HEK293 (cell line): ENCODE data around the gene ZC3H10.

ENCODE experiments used
- GLIS2 ChIP-seq: fragments of 450-650 bp; formaldehyde crosslinking; IDR thresholded peaks from 2 replicates; pipeline ENCODE4 v1.5.1; 2016; ENCODE audit warnings: missing biosample characterization, missing genetic modification characterization
- MYNN ChIP-seq: fragments of 450-650 bp; formaldehyde crosslinking; IDR thresholded peaks from 2 replicates; pipeline ENCODE4 v1.5.1; 2016; ENCODE audit warnings: missing biosample characterization, missing genetic modification characterization, borderline replicate concordance
- MZF1 ChIP-seq: fragments of 450-650 bp; formaldehyde crosslinking; IDR thresholded peaks from 2 replicates; pipeline ENCODE4 v1.5.1; 2017; ENCODE audit warnings: missing biosample characterization, missing genetic modification characterization, borderline replicate concordance
- SP7 ChIP-seq: fragments of 450-650 bp; formaldehyde crosslinking; IDR thresholded peaks from 2 replicates; pipeline ENCODE4 v1.5.1; 2016; ENCODE audit warnings: missing biosample characterization, missing genetic modification characterization
- TCF7L2 ChIP-seq: IDR thresholded peaks from 2 replicates; pipeline ENCODE4 v1.6.1; 2011; ENCODE audit warnings: low read depth, mild to moderate bottlenecking, inconsistent platforms, low read length, moderate library complexity, borderline replicate concordance
- ZBTB20 ChIP-seq: fragments of 450-650 bp; formaldehyde crosslinking; IDR thresholded peaks from 2 replicates; pipeline ENCODE4 v1.5.1; 2016; ENCODE audit warnings: missing biosample characterization, missing genetic modification characterization
- ZEB2 ChIP-seq: fragments of 450-650 bp; formaldehyde crosslinking; IDR thresholded peaks from 2 replicates; pipeline ENCODE4 v1.5.1; 2016; ENCODE audit warnings: missing biosample characterization, missing genetic modification characterization
- ZNF10 ChIP-seq: fragments of 450-650 bp; formaldehyde crosslinking; IDR thresholded peaks from 2 replicates; pipeline ENCODE4 v1.5.1; 2017; ENCODE audit warnings: missing biosample characterization, missing genetic modification characterization
- ZNF133 ChIP-seq: fragments of 450-650 bp; formaldehyde crosslinking; IDR thresholded peaks from 2 replicates; pipeline ENCODE4 v1.5.1; 2016; ENCODE audit warnings: missing biosample characterization, missing genetic modification characterization
- ZNF138 ChIP-seq: fragments of 450-650 bp; formaldehyde crosslinking; IDR thresholded peaks from 2 replicates; pipeline ENCODE4 v1.5.1; 2016; ENCODE audit warnings: missing biosample characterization, missing genetic modification characterization, borderline replicate concordance
- ZNF16 ChIP-seq: fragments of 450-650 bp; formaldehyde crosslinking; IDR thresholded peaks from 2 replicates; pipeline ENCODE4 v1.5.1; 2016; ENCODE audit warnings: low read depth, missing biosample characterization, missing genetic modification characterization
- ZNF214 ChIP-seq: fragments of 450-650 bp; formaldehyde crosslinking; IDR thresholded peaks from 2 replicates; pipeline ENCODE4 v1.5.1; 2017; ENCODE audit warnings: missing biosample characterization, mild to moderate bottlenecking, missing genetic modification characterization, borderline replicate concordance
- ZNF239 ChIP-seq: fragments of 450-650 bp; formaldehyde crosslinking; IDR thresholded peaks from 2 replicates; pipeline ENCODE4 v1.5.1; 2016; ENCODE audit warnings: missing biosample characterization, missing genetic modification characterization
- ZNF341 ChIP-seq: fragments of 450-650 bp; formaldehyde crosslinking; IDR thresholded peaks from 2 replicates; pipeline ENCODE4; 2016; ENCODE audit warnings: low read depth, missing biosample characterization, missing genetic modification characterization
- ZNF366 ChIP-seq: fragments of 450-650 bp; formaldehyde crosslinking; conservative IDR thresholded peaks from 2 replicates; pipeline ENCODE4 v1.5.1; 2016; ENCODE audit warnings: missing biosample characterization, missing genetic modification characterization
- ZNF37A ChIP-seq: fragments of 450-650 bp; IDR thresholded peaks from 2 replicates; pipeline ENCODE4 v1.5.1; 2018; ENCODE audit warnings: missing biosample characterization, missing genetic modification characterization
- ZNF416 ChIP-seq: fragments of 450-650 bp; formaldehyde crosslinking; IDR thresholded peaks from 2 replicates; pipeline ENCODE4 v1.5.1; 2016; ENCODE audit warnings: missing biosample characterization, missing genetic modification characterization
- ZNF423 ChIP-seq: fragments of 450-650 bp; formaldehyde crosslinking; IDR thresholded peaks from 2 replicates; pipeline ENCODE4 v1.5.1; 2016; ENCODE audit warnings: missing biosample characterization, missing genetic modification characterization
- ZNF621 ChIP-seq: fragments of 450-650 bp; formaldehyde crosslinking; IDR thresholded peaks from 2 replicates; pipeline ENCODE4 v1.5.1; 2017; ENCODE audit warnings: missing biosample characterization, missing genetic modification characterization
- ZNF747 ChIP-seq: fragments of 450-650 bp; formaldehyde crosslinking; IDR thresholded peaks from 2 replicates; pipeline ENCODE4 v1.5.1; 2016; ENCODE audit warnings: missing biosample characterization, missing genetic modification characterization
- ZSCAN16 ChIP-seq: fragments of 450-650 bp; formaldehyde crosslinking; IDR thresholded peaks from 2 replicates; pipeline ENCODE4 v1.5.1; 2016; ENCODE audit warnings: missing biosample characterization, missing genetic modification characterization
- ZSCAN30 ChIP-seq: fragments of 450-650 bp; IDR thresholded peaks from 2 replicates; pipeline ENCODE4 v1.5.1; 2018; ENCODE audit warnings: missing biosample characterization, mild to moderate bottlenecking, missing genetic modification characterization, moderate library complexity
- TF ChIP-seq, protein P1 (sequence below): fragments of 450-650 bp; formaldehyde crosslinking; IDR thresholded peaks from 2 replicates; pipeline ENCODE4 v1.5.1; 2016; ENCODE audit warnings: missing biosample characterization, missing genetic modification characterization
- TF ChIP-seq, protein P2 (sequence below): fragments of 450-650 bp; formaldehyde crosslinking; IDR thresholded peaks from 2 replicates; pipeline ENCODE4 v1.5.1; 2016; ENCODE audit warnings: missing biosample characterization, missing genetic modification characterization
- TF ChIP-seq, protein P3 (sequence below): fragments of 450-650 bp; formaldehyde crosslinking; IDR thresholded peaks from 2 replicates; pipeline ENCODE4 v1.5.1; 2016; ENCODE audit warnings: missing biosample characterization, missing genetic modification characterization
- TF ChIP-seq, protein P4 (sequence below): fragments of 450-650 bp; formaldehyde crosslinking; IDR thresholded peaks from 2 replicates; pipeline ENCODE4 v1.5.1; 2016; ENCODE audit warnings: missing biosample characterization, missing genetic modification characterization
- TF ChIP-seq, protein P5 (sequence below): fragments of 450-650 bp; formaldehyde crosslinking; IDR thresholded peaks from 2 replicates; pipeline ENCODE4 v1.5.0; 2017; ENCODE audit warnings: missing biosample characterization, missing genetic modification characterization, borderline replicate concordance
- TF ChIP-seq, protein P6 (sequence below): fragments of 450-650 bp; formaldehyde crosslinking; IDR thresholded peaks from 2 replicates; pipeline ENCODE4 v1.5.1; 2016; ENCODE audit warnings: missing biosample characterization, missing genetic modification characterization

Gene ZC3H10

DNA sequence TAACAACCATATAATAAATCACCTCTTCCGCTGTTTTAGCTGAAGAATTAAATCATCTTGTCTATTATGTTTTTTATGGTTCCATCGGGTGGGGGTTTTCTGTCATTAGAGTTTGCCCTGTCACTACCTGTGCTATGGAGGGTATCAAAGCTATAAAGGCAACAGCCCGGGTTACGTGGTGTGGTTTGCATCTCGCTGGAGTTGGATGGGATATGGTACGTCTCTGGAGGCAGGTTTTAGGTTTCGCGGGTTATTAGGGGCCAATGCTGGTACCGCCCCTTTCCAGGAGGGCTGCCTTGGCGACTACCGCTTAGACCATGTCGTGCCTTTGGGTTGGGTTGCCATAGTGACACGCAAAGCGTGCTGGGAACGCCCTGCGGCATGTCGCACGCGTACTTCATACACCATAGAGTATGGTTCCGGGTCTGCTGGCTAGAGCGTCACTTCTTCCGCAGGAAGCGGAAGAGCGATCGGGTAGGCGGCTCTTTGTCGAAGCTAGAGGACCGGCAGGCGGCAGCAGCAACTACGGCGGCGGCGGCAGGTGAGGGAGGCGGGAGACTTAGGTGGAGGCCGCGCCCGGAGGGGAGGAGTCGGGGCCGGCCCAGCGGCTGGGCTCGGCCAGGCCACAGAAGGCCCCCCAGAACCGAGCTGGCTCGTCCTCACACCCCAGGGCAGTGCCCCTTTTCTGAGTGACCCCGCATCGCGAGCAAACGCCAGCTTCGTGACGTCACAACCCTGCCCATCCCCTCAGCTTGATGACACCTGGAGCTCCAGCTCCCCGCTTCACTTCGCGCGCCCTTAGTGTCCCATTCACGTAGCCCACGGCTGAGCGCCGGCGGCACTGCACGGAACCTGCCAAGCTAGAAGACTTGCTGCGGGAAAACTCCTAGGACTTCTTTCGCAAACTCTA lies at the start of gene ZC3H10 (continued):
- TF ChIP-seq, protein P1, sequence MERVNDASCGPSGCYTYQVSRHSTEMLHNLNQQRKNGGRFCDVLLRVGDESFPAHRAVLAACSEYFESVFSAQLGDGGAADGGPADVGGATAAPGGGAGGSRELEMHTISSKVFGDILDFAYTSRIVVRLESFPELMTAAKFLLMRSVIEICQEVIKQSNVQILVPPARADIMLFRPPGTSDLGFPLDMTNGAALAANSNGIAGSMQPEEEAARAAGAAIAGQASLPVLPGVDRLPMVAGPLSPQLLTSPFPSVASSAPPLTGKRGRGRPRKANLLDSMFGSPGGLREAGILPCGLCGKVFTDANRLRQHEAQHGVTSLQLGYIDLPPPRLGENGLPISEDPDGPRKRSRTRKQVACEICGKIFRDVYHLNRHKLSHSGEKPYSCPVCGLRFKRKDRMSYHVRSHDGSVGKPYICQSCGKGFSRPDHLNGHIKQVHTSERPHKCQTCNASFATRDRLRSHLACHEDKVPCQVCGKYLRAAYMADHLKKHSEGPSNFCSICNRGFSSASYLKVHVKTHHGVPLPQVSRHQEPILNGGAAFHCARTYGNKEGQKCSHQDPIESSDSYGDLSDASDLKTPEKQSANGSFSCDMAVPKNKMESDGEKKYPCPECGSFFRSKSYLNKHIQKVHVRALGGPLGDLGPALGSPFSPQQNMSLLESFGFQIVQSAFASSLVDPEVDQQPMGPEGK (tag by site-specific recombination): peak; percentile 77
- TF ChIP-seq ZNF133 (tag by site-specific recombination) (no peak), ZBTB20 (peak; percentile 77; the same call in 1 of the 2 replicates), ZEB2 (peak; percentile 98), ZNF16 (tag by site-specific recombination) (no peak), ZNF214 (tag by site-specific recombination) (no peak), ZSCAN30 (tag by site-specific recombination) (peak; percentile 64; the same call in 1 of the 2 replicates), ZNF747 (no peak), MYNN (tag by site-specific recombination) (peak; percentile 46; the same call in 1 of the 2 replicates), ZNF423 (no peak; the same call in 1 of the 2 replicates), ZSCAN16 (tag by site-specific recombination) (no peak), ZNF416 (tag by site-specific recombination) (no peak), GLIS2 (tag by site-specific recombination) (peak; percentile 71), ZNF366 (tag by site-specific recombination) (peak; percentile 55), ZNF10 (tag by site-specific recombination) (0 out of 2 replicates have a peak, but pooled peaks have one; percentile 23), MZF1 (tag by site-specific recombination) (0 out of 2 replicates have a peak, but pooled peaks have one; percentile 40), ZNF341 (tag by site-specific recombination) (peak; percentile 69), ZNF138 (tag by site-specific recombination) (no peak), SP7 (tag by site-specific recombination) (peak; percentile 93), ZNF37A (no peak), ZNF239 (tag by site-specific recombination) (no peak), ZNF621 (tag by site-specific recombination) (no peak), TCF7L2 (no peak)
- TF ChIP-seq, protein P2, sequence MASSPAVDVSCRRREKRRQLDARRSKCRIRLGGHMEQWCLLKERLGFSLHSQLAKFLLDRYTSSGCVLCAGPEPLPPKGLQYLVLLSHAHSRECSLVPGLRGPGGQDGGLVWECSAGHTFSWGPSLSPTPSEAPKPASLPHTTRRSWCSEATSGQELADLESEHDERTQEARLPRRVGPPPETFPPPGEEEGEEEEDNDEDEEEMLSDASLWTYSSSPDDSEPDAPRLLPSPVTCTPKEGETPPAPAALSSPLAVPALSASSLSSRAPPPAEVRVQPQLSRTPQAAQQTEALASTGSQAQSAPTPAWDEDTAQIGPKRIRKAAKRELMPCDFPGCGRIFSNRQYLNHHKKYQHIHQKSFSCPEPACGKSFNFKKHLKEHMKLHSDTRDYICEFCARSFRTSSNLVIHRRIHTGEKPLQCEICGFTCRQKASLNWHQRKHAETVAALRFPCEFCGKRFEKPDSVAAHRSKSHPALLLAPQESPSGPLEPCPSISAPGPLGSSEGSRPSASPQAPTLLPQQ (tag by site-specific recombination): peak; percentile 86
- TF ChIP-seq, protein P3, sequence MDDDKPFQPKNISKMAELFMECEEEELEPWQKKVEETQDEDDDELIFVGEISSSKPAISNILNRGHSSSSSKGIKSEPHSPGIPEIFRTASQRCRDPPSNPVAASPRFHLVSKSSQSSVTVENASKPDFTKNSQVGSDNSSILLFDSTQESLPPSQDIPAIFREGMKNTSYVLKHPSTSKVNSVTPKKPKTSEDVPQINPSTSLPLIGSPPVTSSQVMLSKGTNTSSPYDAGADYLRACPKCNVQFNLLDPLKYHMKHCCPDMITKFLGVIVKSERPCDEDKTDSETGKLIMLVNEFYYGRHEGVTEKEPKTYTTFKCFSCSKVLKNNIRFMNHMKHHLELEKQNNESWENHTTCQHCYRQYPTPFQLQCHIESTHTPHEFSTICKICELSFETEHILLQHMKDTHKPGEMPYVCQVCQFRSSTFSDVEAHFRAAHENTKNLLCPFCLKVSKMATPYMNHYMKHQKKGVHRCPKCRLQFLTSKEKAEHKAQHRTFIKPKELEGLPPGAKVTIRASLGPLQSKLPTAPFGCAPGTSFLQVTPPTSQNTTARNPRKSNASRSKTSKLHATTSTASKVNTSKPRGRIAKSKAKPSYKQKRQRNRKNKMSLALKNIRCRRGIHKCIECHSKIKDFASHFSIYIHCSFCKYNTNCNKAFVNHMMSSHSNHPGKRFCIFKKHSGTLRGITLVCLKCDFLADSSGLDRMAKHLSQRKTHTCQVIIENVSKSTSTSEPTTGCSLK (tag by site-specific recombination): no peak
- TF ChIP-seq, protein P4, sequence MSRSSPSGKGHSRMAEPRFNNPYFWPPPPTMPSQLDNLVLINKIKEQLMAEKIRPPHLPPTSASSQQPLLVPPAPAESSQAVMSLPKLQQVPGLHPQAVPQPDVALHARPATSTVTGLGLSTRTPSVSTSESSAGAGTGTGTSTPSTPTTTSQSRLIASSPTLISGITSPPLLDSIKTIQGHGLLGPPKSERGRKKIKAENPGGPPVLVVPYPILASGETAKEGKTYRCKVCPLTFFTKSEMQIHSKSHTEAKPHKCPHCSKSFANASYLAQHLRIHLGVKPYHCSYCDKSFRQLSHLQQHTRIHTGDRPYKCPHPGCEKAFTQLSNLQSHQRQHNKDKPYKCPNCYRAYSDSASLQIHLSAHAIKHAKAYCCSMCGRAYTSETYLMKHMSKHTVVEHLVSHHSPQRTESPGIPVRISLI (tag by site-specific recombination): no peak
- TF ChIP-seq, protein P5, sequence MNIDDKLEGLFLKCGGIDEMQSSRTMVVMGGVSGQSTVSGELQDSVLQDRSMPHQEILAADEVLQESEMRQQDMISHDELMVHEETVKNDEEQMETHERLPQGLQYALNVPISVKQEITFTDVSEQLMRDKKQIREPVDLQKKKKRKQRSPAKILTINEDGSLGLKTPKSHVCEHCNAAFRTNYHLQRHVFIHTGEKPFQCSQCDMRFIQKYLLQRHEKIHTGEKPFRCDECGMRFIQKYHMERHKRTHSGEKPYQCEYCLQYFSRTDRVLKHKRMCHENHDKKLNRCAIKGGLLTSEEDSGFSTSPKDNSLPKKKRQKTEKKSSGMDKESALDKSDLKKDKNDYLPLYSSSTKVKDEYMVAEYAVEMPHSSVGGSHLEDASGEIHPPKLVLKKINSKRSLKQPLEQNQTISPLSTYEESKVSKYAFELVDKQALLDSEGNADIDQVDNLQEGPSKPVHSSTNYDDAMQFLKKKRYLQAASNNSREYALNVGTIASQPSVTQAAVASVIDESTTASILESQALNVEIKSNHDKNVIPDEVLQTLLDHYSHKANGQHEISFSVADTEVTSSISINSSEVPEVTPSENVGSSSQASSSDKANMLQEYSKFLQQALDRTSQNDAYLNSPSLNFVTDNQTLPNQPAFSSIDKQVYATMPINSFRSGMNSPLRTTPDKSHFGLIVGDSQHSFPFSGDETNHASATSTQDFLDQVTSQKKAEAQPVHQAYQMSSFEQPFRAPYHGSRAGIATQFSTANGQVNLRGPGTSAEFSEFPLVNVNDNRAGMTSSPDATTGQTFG (tag by site-specific recombination): no peak
- TF ChIP-seq, protein P6, sequence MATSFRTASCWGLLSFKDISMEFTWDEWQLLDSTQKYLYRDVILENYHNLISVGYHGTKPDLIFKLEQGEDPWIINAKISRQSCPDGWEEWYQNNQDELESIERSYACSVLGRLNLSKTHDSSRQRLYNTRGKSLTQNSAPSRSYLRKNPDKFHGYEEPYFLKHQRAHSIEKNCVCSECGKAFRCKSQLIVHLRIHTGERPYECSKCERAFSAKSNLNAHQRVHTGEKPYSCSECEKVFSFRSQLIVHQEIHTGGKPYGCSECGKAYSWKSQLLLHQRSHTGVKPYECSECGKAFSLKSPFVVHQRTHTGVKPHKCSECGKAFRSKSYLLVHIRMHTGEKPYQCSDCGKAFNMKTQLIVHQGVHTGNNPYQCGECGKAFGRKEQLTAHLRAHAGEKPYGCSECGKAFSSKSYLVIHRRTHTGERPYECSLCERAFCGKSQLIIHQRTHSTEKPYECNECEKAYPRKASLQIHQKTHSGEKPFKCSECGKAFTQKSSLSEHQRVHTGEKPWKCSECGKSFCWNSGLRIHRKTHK (tag by site-specific recombination): no peak
